HG03039 (cell line): ENCODE data around the gene TTC19.
A peak's percentile ranks its signal among the peaks of the same experiment; 100 is the strongest.
"Not testable (repeated sequence)": the region's sequence is repeated elsewhere in the genome, so short reads cannot be mapped to it uniquely, and the experiment has no call there.

Experiments used
- ATAC-seq: cut with Tn5 transposase; IDR thresholded peaks from one replicate; pipeline ENCODE4 v1.9.1; 2021; ENCODE audit warnings: mild to moderate bottlenecking, moderate library complexity; ENCODE audit not compliant: unreplicated experiment

TTC19 gene

GRCh38 chr17:16027708-16028584 is 28.3 kb downstream of the TTC19 start:
- peak; percentile 90 for ATAC-seq

- no peak for ATAC-seq
Observed at GRCh38 chr17:16033729-16034349, 34.2 kb downstream of the TTC19 start.

GRCh38 chr17:16036261-16036660 is 36.6 kb downstream of the TTC19 start:
- ATAC-seq, result no peak

- no peak for ATAC-seq
Observed at GRCh38 chr17:16037636-16038035, 38.0 kb downstream of the TTC19 start.

- no peak for ATAC-seq
Observed at GRCh38 chr17:16040710-16041251, 41.2 kb downstream of the TTC19 start.

- ATAC-seq, result no peak
Observed at GRCh38 chr17:16044487-16044886, 44.9 kb downstream of the TTC19 start.

GRCh38 chr17:16046966-16047365 is 47.3 kb downstream of the TTC19 start:
- no peak for ATAC-seq

- no peak for ATAC-seq
Observed at GRCh38 chr17:16048811-16049449, 49.3 kb downstream of the TTC19 start.

- ATAC-seq, result no peak
Observed at GRCh38 chr17:16050844-16051243, 51.2 kb downstream of the TTC19 start.

- ATAC-seq, result no peak
Observed at GRCh38 chr17:16052486-16052885, 52.9 kb downstream of the TTC19 start.

- not testable (repeated sequence) for ATAC-seq
Observed at GRCh38 chr17:16055139-16055538, 55.5 kb downstream of the TTC19 start.

- no peak for ATAC-seq
Observed at GRCh38 chr17:16061631-16062030, 62.0 kb downstream of the TTC19 start.

- ATAC-seq, result no peak
Observed at GRCh38 chr17:16066125-16066524, 66.5 kb downstream of the TTC19 start.

- ATAC-seq, result no peak
Observed at GRCh38 chr17:16068323-16068722, 68.7 kb downstream of the TTC19 start.

- ATAC-seq, result no peak
Observed at GRCh38 chr17:16072031-16072430, 72.4 kb downstream of the TTC19 start.

- no peak for ATAC-seq
Observed at GRCh38 chr17:16073845-16074244, 74.2 kb downstream of the TTC19 start.

GRCh38 chr17:16074423-16074822 is 74.8 kb downstream of the TTC19 start:
- no peak for ATAC-seq

GRCh38 chr17:16075949-16076348 is 76.3 kb downstream of the TTC19 start:
- ATAC-seq, result no peak
